HepG2 (cell line): ENCODE results near the gene TBC1D19. TPM values are rescaled to one million over a fixed set of nuclear protein-coding genes. Genes with fewer than 3 reads are reported as not detected.
A peak's percentile ranks its signal among the peaks of the same experiment; 100 is the strongest.

Experiments
- CEBPG ChIP-seq: IDR thresholded peaks from 2 replicates; pipeline ENCODE4 v1.6.1; 2016
- DMAP1 ChIP-seq: IDR thresholded peaks from 2 replicates; pipeline ENCODE4 v1.6.1; 2016
- GABPA ChIP-seq, 2 experiments: IDR thresholded peaks; 2 replicates each; pipeline ENCODE4 v1.6.1; 2011 to 2016; ENCODE audit warnings: low read depth in 2 of 2, low read length in 1 of 2, missing biosample characterization in 1 of 2, missing genetic modification characterization in 1 of 2
- KAT7 ChIP-seq: IDR thresholded peaks from 2 replicates; pipeline ENCODE4 v1.6.1; 2018; ENCODE audit warnings: borderline replicate concordance, missing compliant biosample characterization
- NR1H2 ChIP-seq: sonication (generic); formaldehyde crosslinking; IDR thresholded peaks from 2 replicates; pipeline ENCODE4 v1.8.1; 2022; ENCODE audit warnings: low read depth, missing genetic modification reagents, borderline replicate concordance
- SMAD1 ChIP-seq: sonication (generic); formaldehyde crosslinking; IDR thresholded peaks from 2 replicates; pipeline ENCODE4 v1.4.0; 2020; ENCODE audit warnings: missing genetic modification reagents, low read depth, mild to moderate bottlenecking, borderline replicate concordance
- SNAPC2 ChIP-seq: sonication (generic); formaldehyde crosslinking; IDR thresholded peaks from 2 replicates; pipeline ENCODE4 v1.8.1; 2022; ENCODE audit warnings: mild to moderate bottlenecking, missing genetic modification reagents
- SNAPC4 ChIP-seq: sonication (generic); formaldehyde crosslinking; IDR thresholded peaks from 2 replicates; pipeline ENCODE4 v1.4.0; 2020; ENCODE audit warnings: mild to moderate bottlenecking, missing genetic modification reagents
- ZBTB8A ChIP-seq: sonication (generic); formaldehyde crosslinking; IDR thresholded peaks from 2 replicates; pipeline ENCODE4 v1.4.0; 2020; ENCODE audit warnings: mild to moderate bottlenecking, low read depth, missing genetic modification reagents, borderline replicate concordance
- ZNF205 ChIP-seq: IDR thresholded peaks from 2 replicates; pipeline ENCODE4 v1.6.1; 2018; ENCODE audit warnings: missing biosample characterization, missing genetic modification reagents
- ZNF235 ChIP-seq: sonication (generic); formaldehyde crosslinking; IDR thresholded peaks from 2 replicates; pipeline ENCODE4 v1.8.1; 2023; ENCODE audit warnings: mild to moderate bottlenecking, missing genetic modification reagents, borderline replicate concordance
- ZNF292 ChIP-seq: sonication (generic); formaldehyde crosslinking; IDR thresholded peaks from 2 replicates; pipeline ENCODE4 v1.8.1; 2022; ENCODE audit warnings: mild to moderate bottlenecking, low read depth, missing genetic modification reagents, borderline replicate concordance
- ZNF549 ChIP-seq: sonication (generic); formaldehyde crosslinking; IDR thresholded peaks from 2 replicates; pipeline ENCODE4 v1.5.0; 2020; ENCODE audit warnings: missing genetic modification reagents
- polyA plus RNA-seq, 8 experiments: library from polyadenylated mRNA; depleted of rRNA in 3 of 8; stranded (reverse) in 7 of 8; unstranded in 1 of 8; fragments of >200 nt; fragmentation: Illumina TruSeq in 4 of 8; extraction: Trizol in 4 of 8; gene quantifications; 2 replicates each; pipeline versions ENCODE4 v1.2.1 to v1.2.3, GENCODE V29; 2011 to 2016; ENCODE audit warnings: low read depth in 4 of 8, missing spikeins in 1 of 8, mixed read lengths in 1 of 8; ENCODE audit not compliant: insufficient read depth in 1 of 8
- total RNA-seq, 5 experiments: library from RNA; depleted of rRNA; stranded (reverse); fragments of >200 nt; fragmentation: Illumina TruSeq; extraction: Trizol; gene quantifications; 2 replicates each; pipeline ENCODE4 v1.2.3, GENCODE V29; 2016; ENCODE audit warnings: low read depth in 1 of 5
- TF ChIP-seq, protein P1 (sequence below): sonication (generic); formaldehyde crosslinking; conservative IDR thresholded peaks from 2 replicates; pipeline ENCODE4 v1.8.1; 2023; ENCODE audit warnings: missing genetic modification reagents
- TF ChIP-seq, protein P2 (sequence below): sonication (generic); formaldehyde crosslinking; IDR thresholded peaks from 2 replicates; pipeline ENCODE4 v1.4.0; 2020; ENCODE audit warnings: missing genetic modification reagents, mild to moderate bottlenecking, borderline replicate concordance
- TF ChIP-seq, protein P3 (sequence below): sonication (generic); formaldehyde crosslinking; IDR thresholded peaks from 2 replicates; pipeline ENCODE4 v1.5.0; 2020; ENCODE audit warnings: mild to moderate bottlenecking, missing genetic modification reagents

Gene TBC1D19
- total and polyA plus RNA-seq, 2 of the 13 experiments (the other 11 are each of a cell fraction or from before 2014, with no cell fraction given): 1.6 to 3.5 TPM

DNA sequence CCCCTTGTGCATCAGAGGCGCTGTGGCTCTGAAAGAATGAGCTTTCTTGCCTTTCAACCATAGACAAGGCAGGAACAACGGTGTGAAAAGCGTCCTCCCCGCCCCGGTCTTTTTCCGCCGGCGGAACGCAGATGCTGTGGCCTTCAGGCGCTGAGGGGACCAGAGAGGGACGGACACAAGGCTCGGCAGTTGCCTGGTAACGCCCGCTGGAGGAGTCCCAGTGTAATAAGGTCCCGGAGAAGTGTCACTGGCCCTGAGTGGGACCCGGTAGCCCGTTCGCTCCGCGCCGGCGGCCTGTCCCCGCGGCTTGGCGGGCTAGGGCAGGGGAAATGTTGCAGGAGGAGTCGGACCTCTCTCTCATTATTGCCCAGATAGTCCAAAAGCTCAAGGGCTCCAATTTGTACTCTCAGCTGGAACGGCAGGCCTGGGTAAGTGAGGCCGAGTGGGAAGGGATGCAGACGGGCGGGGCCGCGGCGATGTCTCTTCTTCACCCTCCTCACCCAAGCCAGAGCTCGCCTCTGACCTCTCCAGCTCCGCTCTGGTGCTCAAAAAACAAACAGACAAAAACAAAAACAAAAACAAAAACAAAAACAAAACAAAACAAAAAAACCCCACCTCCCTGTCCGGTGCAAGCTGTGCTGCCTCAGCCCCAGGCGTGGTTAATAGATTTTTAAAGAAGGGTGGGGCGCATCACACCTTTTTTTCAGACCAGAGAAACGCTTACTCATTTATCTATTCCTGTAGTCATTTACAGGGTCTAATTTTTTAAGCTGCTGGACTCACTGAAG is at the start of gene TBC1D19 (continued):
- TF ChIP-seq, protein P1, sequence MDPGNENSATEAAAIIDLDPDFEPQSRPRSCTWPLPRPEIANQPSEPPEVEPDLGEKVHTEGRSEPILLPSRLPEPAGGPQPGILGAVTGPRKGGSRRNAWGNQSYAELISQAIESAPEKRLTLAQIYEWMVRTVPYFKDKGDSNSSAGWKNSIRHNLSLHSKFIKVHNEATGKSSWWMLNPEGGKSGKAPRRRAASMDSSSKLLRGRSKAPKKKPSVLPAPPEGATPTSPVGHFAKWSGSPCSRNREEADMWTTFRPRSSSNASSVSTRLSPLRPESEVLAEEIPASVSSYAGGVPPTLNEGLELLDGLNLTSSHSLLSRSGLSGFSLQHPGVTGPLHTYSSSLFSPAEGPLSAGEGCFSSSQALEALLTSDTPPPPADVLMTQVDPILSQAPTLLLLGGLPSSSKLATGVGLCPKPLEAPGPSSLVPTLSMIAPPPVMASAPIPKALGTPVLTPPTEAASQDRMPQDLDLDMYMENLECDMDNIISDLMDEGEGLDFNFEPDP: no peak
- peak; percentile 86 for TF ChIP-seq DMAP1 (CRISPR knock-in tag)
- TF ChIP-seq SNAPC2 (CRISPR knock-in tag): no peak
- TF ChIP-seq, protein P2, sequence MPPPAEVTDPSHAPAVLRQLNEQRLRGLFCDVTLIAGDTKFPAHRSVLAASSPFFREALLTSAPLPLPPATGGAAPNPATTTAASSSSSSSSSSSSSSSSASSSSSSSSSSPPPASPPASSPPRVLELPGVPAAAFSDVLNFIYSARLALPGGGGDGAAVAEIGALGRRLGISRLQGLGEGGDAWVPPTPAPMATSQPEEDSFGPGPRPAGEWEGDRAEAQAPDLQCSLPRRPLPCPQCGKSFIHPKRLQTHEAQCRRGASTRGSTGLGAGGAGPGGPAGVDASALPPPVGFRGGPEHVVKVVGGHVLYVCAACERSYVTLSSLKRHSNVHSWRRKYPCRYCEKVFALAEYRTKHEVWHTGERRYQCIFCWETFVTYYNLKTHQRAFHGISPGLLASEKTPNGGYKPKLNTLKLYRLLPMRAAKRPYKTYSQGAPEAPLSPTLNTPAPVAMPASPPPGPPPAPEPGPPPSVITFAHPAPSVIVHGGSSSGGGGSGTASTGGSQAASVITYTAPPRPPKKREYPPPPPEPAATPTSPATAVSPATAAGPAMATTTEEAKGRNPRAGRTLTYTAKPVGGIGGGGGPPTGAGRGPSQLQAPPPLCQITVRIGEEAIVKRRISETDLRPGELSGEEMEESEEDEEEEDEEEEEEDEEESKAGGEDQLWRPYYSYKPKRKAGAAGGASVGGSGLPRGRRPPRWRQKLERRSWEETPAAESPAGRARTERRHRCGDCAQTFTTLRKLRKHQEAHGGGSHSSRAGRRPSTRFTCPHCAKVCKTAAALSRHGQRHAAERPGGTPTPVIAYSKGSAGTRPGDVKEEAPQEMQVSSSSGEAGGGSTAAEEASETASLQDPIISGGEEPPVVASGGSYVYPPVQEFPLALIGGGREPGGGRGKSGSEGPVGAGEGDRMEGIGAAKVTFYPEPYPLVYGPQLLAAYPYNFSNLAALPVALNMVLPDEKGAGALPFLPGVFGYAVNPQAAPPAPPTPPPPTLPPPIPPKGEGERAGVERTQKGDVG: no peak
- TF ChIP-seq ZNF549 (CRISPR knock-in tag): no peak
- TF ChIP-seq SMAD1 (CRISPR knock-in tag): no peak
- TF ChIP-seq ZBTB8A: no peak
- TF ChIP-seq KAT7: peak; percentile 59
- no peak for TF ChIP-seq SNAPC4
- peak; percentile 86; the same call in 1 of the 2 replicates for TF ChIP-seq ZNF205 (CRISPR knock-in tag)
- peak; percentile 69 for TF ChIP-seq GABPA (IDR thresholded peaks at IDR 0.05; ENCODE audit: low read depth, low read length)
- TF ChIP-seq GABPA (CRISPR knock-in tag; IDR thresholded peaks at IDR 0.05; ENCODE audit: low read depth): peak; percentile 89
- TF ChIP-seq, protein P3, sequence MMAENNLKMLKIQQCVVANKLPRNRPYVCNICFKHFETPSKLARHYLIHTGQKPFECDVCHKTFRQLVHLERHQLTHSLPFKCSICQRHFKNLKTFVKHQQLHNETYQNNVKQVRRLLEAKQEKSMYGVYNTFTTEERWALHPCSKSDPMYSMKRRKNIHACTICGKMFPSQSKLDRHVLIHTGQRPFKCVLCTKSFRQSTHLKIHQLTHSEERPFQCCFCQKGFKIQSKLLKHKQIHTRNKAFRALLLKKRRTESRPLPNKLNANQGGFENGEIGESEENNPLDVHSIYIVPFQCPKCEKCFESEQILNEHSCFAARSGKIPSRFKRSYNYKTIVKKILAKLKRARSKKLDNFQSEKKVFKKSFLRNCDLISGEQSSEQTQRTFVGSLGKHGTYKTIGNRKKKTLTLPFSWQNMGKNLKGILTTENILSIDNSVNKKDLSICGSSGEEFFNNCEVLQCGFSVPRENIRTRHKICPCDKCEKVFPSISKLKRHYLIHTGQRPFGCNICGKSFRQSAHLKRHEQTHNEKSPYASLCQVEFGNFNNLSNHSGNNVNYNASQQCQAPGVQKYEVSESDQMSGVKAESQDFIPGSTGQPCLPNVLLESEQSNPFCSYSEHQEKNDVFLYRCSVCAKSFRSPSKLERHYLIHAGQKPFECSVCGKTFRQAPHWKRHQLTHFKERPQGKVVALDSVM: peak; percentile 53; the same call in 1 of the 2 replicates
- peak; percentile 62; the same call in 1 of the 2 replicates for TF ChIP-seq NR1H2 (CRISPR knock-in tag)
- peak; percentile 33; the same call in 1 of the 2 replicates for TF ChIP-seq CEBPG (CRISPR knock-in tag)
- no peak for TF ChIP-seq ZNF235 (CRISPR knock-in tag)
- peak; percentile 77; the same call in 1 of the 2 replicates for TF ChIP-seq ZNF292 (CRISPR knock-in tag)
